PC-3 (cell line): ENCODE data around the gene SGSH.

Experiments
- CTCF ChIP-seq: fragments of 300-600 bp; sonication (generic); conservative IDR thresholded peaks from 2 replicates; pipeline ENCODE4 v1.5.1; 2017; ENCODE audit warnings: antibody characterized with exemption, low read depth, mild to moderate bottlenecking, low read length
- EZH2 ChIP-seq: fragments of 300-600 bp; sonication (generic); IDR thresholded peaks from one replicate; pipeline ENCODE4 v1.6.1; 2017; ENCODE audit warnings: antibody characterized with exemption, mild to moderate bottlenecking, low read length; ENCODE audit not compliant: unreplicated experiment
- EZH2phosphoT487 ChIP-seq: fragments of 300-600 bp; sonication (generic); IDR thresholded peaks from 2 replicates; pipeline ENCODE4 v1.6.1; 2018; ENCODE audit warnings: mild to moderate bottlenecking, antibody characterized with exemption, low read length, borderline replicate concordance

GRCh38 chr17:80198144-80198661 lies 21.9 kb downstream of the SGSH start:
- no peak for TF ChIP-seq CTCF
- TF ChIP-seq EZH2 = no peak
- no peak for TF ChIP-seq EZH2phosphoT487
